Trophoblast cell (in vitro differentiated cells and primary cell): ENCODE data around the gene KRT33B.

Source experiments
- DNase-seq, 2 donors: peaks; one replicate each; pipeline ENCODE4 v3.0.0-alpha.2; 2016
- H2AFZ ChIP-seq: 2 replicates; pipeline ENCODE4 v1.6.1; 2013; ENCODE audit warnings: low read length, moderate library complexity, mild to moderate bottlenecking; ENCODE audit not compliant: insufficient read depth, poor library complexity
- H2AK5ac ChIP-seq: 2 replicates; pipeline ENCODE4 v1.6.1; 2013; ENCODE audit warnings: mild to moderate bottlenecking, low read length
- H2BK120ac ChIP-seq: 2 replicates; pipeline ENCODE4 v1.6.1; 2013; ENCODE audit warnings: low read length, mild to moderate bottlenecking, moderate library complexity; ENCODE audit not compliant: insufficient read depth, poor library complexity
- H2BK12ac ChIP-seq: 2 replicates; pipeline ENCODE4 v1.6.1; 2013; ENCODE audit warnings: mild to moderate bottlenecking, low read length, moderate library complexity
- H2BK5ac ChIP-seq: 2 replicates; pipeline ENCODE4 v1.6.1; 2013; ENCODE audit warnings: low read length, low read depth, moderate library complexity, mild to moderate bottlenecking; ENCODE audit not compliant: poor library complexity
- H3K14ac ChIP-seq: 2 replicates; pipeline ENCODE4 v1.6.1; 2013; ENCODE audit warnings: mild to moderate bottlenecking, low read length
- H3K18ac ChIP-seq: 2 replicates; pipeline ENCODE4 v1.6.1; 2013; ENCODE audit warnings: mild to moderate bottlenecking, low read length
- H3K23ac ChIP-seq: 2 replicates; pipeline ENCODE4 v1.6.1; 2013; ENCODE audit warnings: low read length
- H3K27ac ChIP-seq: 2 replicates; pipeline ENCODE4 v1.5.1; 2013; ENCODE audit warnings: low read depth, mild to moderate bottlenecking, inconsistent platforms, low read length, moderate library complexity
- H3K27me3 ChIP-seq: 2 replicates; pipeline ENCODE4 v1.6.1; 2013; ENCODE audit warnings: inconsistent platforms, mild to moderate bottlenecking, low read length, moderate library complexity; ENCODE audit not compliant: insufficient read depth
- H3K36me3 ChIP-seq, 2 experiments: 1 replicate in 1 of 2; 2 replicates in 1 of 2; pipeline ENCODE4 v1.6.1; 2013; ENCODE audit warnings: low read length in 2 of 2, mild to moderate bottlenecking in 2 of 2, moderate library complexity in 1 of 2; ENCODE audit not compliant: insufficient read depth in 2 of 2, control insufficient read depth in 1 of 2
- H3K4ac ChIP-seq: 2 replicates; pipeline ENCODE4 v1.6.1; 2013; ENCODE audit warnings: low read depth, mild to moderate bottlenecking, low read length, moderate library complexity
- H3K4me1 ChIP-seq, 2 experiments: 1 replicate in 1 of 2; 2 replicates in 1 of 2; pipeline ENCODE4 v1.6.1; 2013; ENCODE audit warnings: low read length in 2 of 2, mild to moderate bottlenecking in 2 of 2, moderate library complexity in 1 of 2; ENCODE audit not compliant: insufficient read depth in 2 of 2, control insufficient read depth in 1 of 2
- H3K4me2 ChIP-seq: 2 replicates; pipeline ENCODE4 v1.6.1; 2013; ENCODE audit warnings: inconsistent platforms, mild to moderate bottlenecking, low read length, moderate library complexity
- H3K4me3 ChIP-seq: 2 replicates; pipeline ENCODE4 v1.5.1; 2013; ENCODE audit warnings: mild to moderate bottlenecking, low read depth, low read length, inconsistent platforms
- H3K79me1 ChIP-seq: one replicate; pipeline ENCODE4 v1.6.1; 2013; ENCODE audit warnings: low read length
- H3K79me2 ChIP-seq: 2 replicates; pipeline ENCODE4 v1.6.1; 2013; ENCODE audit warnings: low read length, mild to moderate bottlenecking; ENCODE audit not compliant: control insufficient read depth, insufficient read depth, poor library complexity
- H3K9ac ChIP-seq: 2 replicates; pipeline ENCODE4 v1.6.1; 2013; ENCODE audit warnings: mild to moderate bottlenecking, low read length
- H3K9me3 ChIP-seq: 2 replicates; pipeline ENCODE4 v1.6.1; 2013; ENCODE audit warnings: low read depth, mild to moderate bottlenecking, control low read depth, inconsistent platforms, low read length; ENCODE audit not compliant: insufficient read depth
- H4K12ac ChIP-seq: 2 replicates; pipeline ENCODE4 v1.6.1; 2013; ENCODE audit warnings: low read depth, mild to moderate bottlenecking, low read length, moderate library complexity
- H4K8ac ChIP-seq: 2 replicates; pipeline ENCODE4 v1.6.1; 2013; ENCODE audit warnings: low read depth, mild to moderate bottlenecking, low read length, moderate library complexity
- H4K91ac ChIP-seq: one replicate; pipeline ENCODE4 v1.6.1; 2013; ENCODE audit warnings: low read depth, mild to moderate bottlenecking, low read length, moderate library complexity
- WGBS: extraction: QIAGEN DNeasy Blood & Tissue Kit; methylation state at CpG from one replicate; pipeline ENCODE4 v1.1.7; 2013; ENCODE audit warnings: missing lambda C conversion rate; ENCODE audit not compliant: insufficient read length, insufficient coverage; ENCODE audit errors: extremely low coverage; 5-methylcytosine and 5-hydroxymethylcytosine counted together

KRT33B gene

DNA sequence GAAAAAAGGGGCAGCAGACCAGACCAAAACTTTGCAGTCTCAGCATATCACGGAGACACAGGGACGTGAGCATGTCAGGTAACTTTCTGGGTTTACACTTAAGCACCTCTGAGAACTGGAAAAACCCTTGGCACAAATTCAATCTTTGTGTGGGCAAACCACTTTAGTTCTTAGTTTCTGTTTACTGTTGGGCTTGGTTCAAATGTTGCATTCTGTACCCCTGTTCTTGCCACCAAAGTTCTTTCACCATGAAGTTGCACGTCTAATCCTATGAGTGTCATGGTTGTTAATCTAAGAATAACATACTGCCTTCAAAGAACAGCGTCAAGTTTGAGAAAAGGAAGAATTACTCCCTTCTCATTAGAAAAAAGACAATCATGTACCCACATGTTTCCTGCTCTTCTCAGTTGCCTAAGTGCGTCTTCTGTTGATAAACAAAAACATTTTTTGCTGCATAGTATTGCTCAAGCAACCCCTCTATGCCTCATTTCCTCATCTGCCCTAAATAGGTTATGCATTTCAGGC, 30.6 kb downstream of the KRT33B start:
- Histone ChIP-seq H3K27ac (no peak overlapping the region), H2AK5ac (no peak overlapping the region), H2BK120ac (no peak overlapping the region), H3K4ac (no peak overlapping the region), H3K79me1 (peaks cover 1% of the 10 kb centered on the region), H3K18ac (no peak overlapping the region), H3K4me3 (no peak overlapping the region), H3K4me2 (no peak overlapping the region), H3K27me3 (no peaks in the 10 kb centered on the region), H4K12ac (no peak overlapping the region), H2BK12ac (no peak overlapping the region), H2AFZ (no peak overlapping the region), H3K9me3 (peaks cover 3% of the 10 kb centered on the region), H4K91ac (no peak overlapping the region), H3K4me1 (peaks cover 3 to 5% of the 10 kb centered on the region in 2 experiments), H3K36me3 (no peaks in the 10 kb centered on the region), H4K8ac (no peak overlapping the region), H3K14ac (no peak overlapping the region), H2BK5ac (no peak overlapping the region), H3K79me2 (peaks cover 2% of the 10 kb centered on the region), H3K9ac (no peak overlapping the region), H3K23ac (no peak overlapping the region)
- no CpG with 5 or more reads among the region's 5 CpGs for WGBS
- DNase-seq = peak in 1 of 2 donors; percentile 78

DNA sequence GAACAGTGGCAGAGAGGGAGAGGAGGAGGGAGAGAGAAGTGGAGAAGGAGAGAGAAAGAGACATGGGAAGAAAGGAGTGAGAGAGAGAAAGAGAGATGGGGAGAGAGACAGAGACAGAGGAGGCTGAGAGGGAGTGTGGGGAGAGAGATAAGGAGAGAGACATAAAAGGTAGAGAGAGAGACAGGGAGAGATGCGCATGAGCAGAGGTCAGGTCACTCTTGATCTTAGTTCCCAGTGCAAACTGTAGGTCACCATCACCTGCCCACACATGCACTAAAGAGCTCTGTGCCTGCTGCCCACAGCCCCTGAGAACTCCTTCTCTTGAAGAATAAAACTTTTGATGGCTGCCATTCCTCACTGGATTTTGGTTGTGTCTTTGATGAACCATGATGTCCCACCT, 33.9 kb downstream of the KRT33B start:
- Histone ChIP-seq H4K12ac (no peak overlapping the region), H3K36me3 (no peaks in the 10 kb centered on the region), H4K8ac (no peak overlapping the region), H3K18ac (no peak overlapping the region), H3K14ac (no peak overlapping the region), H3K9ac (no peak overlapping the region), H2AK5ac (no peak overlapping the region), H3K23ac (no peak overlapping the region), H4K91ac (no peak overlapping the region), H3K4me1 (peaks cover 3 to 5% of the 10 kb centered on the region in 2 experiments), H3K27ac (no peak overlapping the region), H3K4ac (no peak overlapping the region), H3K27me3 (no peaks in the 10 kb centered on the region), H3K4me3 (no peak overlapping the region), H3K79me2 (peaks cover 2% of the 10 kb centered on the region), H2BK120ac (no peak overlapping the region), H2BK12ac (no peak overlapping the region), H3K9me3 (no peaks in the 10 kb centered on the region), H3K79me1 (peaks cover 1% of the 10 kb centered on the region), H2AFZ (no peak overlapping the region), H3K4me2 (no peak overlapping the region), H2BK5ac (no peak overlapping the region)
- no peak for DNase-seq
- WGBS = no CpG with 5 or more reads among the region's 1 CpG

DNA sequence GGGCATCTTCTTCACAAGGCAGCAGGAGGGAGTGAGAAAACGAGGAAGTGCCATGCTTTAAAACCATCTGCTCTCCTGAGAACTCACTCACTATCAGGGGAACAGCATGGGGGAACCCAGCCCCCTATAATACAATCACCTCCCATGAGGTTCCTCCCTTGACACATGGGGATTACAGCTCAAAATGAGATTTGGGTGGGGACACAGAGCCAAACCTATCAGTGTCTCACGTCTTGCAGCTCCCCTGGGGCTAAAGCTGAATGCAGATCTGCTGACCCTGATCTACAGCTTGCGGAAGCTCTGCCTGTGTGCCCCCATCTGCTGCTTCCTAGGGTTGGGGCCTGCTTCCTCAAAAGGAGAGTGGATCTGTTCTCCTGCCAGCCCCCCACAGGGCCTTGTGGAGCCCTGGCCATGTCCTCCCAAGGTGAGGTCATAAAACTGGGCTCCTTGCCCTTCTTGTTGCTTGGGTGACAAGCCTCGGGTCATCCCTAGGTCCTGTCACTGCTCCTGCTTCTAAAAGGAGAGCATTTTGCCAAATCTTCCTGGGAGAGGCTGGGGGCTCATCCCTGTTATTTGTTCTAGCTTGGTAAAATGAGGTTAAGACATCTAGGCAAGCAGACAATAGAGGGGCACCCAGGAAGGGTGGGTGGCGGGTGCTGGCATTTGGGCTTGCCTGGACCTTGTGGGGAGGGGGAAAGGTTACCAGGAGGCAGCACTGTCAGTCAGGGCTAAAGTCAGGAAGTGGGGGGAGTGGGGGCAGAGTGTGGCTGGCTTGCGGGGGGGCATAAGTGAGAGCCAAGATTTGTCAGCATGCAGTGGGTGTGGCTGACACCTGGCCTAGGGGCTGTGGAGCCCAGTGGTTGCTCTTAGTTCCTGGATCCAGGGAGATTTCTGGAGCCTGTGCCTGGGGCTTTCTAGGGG, 35.0 kb downstream of the KRT33B start:
- Histone ChIP-seq H4K12ac (no peak overlapping the region), H2BK120ac (no peak overlapping the region), H3K4ac (no peak overlapping the region), H3K4me2 (no peak overlapping the region), H3K79me2 (no peaks in the 10 kb centered on the region), H3K14ac (no peak overlapping the region), H3K27me3 (no peaks in the 10 kb centered on the region), H2AK5ac (no peak overlapping the region), H3K4me1 (peaks cover 0 to 1% of the 10 kb centered on the region in 2 experiments), H3K4me3 (no peak overlapping the region), H3K23ac (no peak overlapping the region), H2BK5ac (no peak overlapping the region), H4K91ac (no peak overlapping the region), H2AFZ (no peak overlapping the region), H2BK12ac (no peak overlapping the region), H3K27ac (no peak overlapping the region), H4K8ac (no peak overlapping the region), H3K18ac (no peak overlapping the region), H3K9me3 (no peaks in the 10 kb centered on the region), H3K79me1 (no peaks in the 10 kb centered on the region), H3K36me3 (no peaks in the 10 kb centered on the region), H3K9ac (no peak overlapping the region)
- DNase-seq = peak in 1 of 2 donors; percentile 34
- no CpG with 5 or more reads among the region's 6 CpGs for WGBS

DNA sequence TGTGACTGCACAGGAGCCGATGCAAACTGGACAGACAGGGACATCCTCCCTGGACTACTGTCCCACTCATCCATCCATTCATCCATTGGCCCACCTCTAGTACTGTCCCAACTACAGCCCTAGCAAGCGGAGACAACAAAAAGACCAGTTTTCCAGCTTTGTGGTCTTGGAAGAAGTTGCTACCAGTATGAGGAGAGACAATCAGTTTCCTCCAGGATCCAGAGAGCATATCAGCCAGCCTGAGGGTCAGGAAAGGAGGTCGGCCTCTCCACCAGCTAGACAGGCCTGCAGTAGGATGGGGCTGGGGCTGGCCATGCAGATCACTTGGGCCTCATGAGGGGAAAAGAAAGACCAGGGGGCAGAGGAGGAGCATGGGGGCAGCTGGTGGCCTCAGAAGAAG, 35.8 kb downstream of the KRT33B start:
- Histone ChIP-seq H3K4ac (no peak overlapping the region), H3K27ac (no peak overlapping the region), H3K9ac (no peak overlapping the region), H3K4me2 (no peak overlapping the region), H2BK5ac (no peak overlapping the region), H3K23ac (no peak overlapping the region), H3K18ac (no peak overlapping the region), H3K27me3 (no peaks in the 10 kb centered on the region), H2BK12ac (no peak overlapping the region), H4K91ac (no peak overlapping the region), H3K36me3 (no peaks in the 10 kb centered on the region), H4K12ac (no peak overlapping the region), H2AK5ac (no peak overlapping the region), H3K9me3 (no peaks in the 10 kb centered on the region), H2BK120ac (no peak overlapping the region), H3K79me1 (no peaks in the 10 kb centered on the region), H4K8ac (no peak overlapping the region), H2AFZ (no peak overlapping the region), H3K79me2 (no peaks in the 10 kb centered on the region), H3K14ac (no peak overlapping the region), H3K4me1 (no peaks in the 10 kb centered on the region), H3K4me3 (no peak overlapping the region)
- peak; percentile 45 to 65 for DNase-seq
- no CpG with 5 or more reads among the region's 3 CpGs for WGBS
